NOMO-1 treated with DMSO at 0.1 percent for 48 hours (cell line): ENCODE data around the gene HMGB2.

Source experiments
- DNase-seq: peaks from one replicate; lab custom pipeline; 2025; ENCODE audit not compliant: unreplicated experiment; lab: John Stamatoyannopoulos, UW

HMGB2 gene

DNA sequence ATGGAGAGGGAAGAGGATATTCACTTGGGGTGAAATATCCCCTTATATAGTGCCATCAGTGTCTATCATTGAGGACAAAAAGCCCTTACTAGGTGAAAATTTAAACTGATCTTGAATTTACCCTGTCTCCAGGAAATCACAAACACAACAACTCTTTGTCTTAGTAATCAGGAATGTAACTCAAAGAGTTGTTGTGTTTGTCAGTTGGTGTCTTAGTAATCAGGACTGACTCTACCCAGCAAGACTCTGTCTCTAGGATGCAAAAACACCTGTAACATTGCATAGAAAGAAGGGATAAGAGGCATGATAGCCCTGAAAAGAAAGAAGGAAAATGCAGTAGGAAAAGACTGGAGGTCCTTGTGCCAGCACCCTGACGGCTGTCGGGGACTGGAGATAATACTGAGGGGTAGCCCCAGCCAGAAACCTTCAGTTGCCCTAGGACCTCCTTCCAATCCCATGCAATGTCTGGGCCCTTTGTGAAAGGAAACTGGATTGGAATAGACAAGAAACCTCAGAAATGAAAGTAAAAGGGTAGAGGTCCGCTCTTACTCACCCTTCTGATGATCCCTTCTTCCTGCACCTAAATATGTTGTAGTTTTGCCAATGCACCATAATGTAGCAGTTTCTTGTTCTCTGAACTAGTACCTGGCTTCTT, 45.3 kb downstream of the HMGB2 start:
- DNase-seq, result no peak

DNA sequence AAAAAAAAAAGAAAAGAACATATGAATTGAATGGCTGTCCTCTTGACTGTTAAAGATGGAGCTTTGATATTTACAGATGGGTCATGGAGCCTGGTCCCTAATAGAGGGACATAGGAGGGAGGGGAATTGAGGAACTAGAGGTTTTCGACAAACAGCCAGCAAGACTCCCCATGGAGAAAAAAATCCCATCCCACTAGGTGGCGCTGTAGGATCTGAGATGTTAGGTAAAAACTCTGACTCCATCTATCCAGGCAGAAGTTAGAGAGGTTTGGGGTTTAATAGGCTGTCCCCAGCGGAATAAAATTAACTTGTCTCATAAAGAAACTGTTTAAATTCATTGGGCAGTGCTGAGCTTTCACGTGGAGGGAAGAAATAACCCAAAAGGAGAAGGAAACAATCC, 45.9 kb downstream of the HMGB2 start:
- peak; percentile 40 for DNase-seq

DNA sequence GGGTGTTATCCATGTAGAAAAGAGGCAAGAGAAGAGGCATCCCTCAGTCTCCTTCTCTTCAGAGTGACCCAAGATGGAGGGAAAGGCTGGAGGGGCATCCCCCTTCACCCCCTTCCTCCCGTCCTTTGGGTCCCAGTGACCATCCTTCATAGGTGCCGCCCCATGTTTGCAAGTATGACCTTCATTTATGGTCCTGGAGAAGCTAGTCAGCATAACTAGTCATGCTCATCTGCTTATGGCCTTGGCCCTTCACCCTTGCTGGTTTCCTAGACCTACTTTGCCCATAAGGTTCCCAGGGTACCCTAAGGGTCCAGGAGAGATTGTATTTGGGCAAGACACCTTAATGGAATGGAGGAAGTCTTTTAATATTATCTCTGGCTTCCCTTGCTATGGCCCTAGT, 46.7 kb downstream of the HMGB2 start:
- DNase-seq, result no peak

DNA sequence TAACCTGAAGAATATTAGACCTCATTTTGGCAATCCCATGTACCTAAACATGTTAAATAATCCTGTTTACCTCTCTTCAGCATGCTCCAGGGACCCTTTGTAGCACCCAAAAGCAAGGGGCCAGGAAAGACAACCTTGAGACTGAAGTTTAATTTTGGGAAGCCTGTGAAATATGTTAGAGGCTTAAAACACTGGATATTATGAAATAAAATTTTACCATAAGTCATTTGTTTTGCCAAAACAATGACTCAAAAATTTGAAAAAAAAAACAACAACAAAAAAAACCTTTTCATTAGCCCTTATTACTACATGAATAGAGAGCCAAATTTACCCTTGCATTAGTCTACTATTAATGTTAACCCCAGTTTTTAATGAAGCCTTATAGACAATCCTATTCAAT, 49.7 kb downstream of the HMGB2 start:
- DNase-seq, result no peak

DNA sequence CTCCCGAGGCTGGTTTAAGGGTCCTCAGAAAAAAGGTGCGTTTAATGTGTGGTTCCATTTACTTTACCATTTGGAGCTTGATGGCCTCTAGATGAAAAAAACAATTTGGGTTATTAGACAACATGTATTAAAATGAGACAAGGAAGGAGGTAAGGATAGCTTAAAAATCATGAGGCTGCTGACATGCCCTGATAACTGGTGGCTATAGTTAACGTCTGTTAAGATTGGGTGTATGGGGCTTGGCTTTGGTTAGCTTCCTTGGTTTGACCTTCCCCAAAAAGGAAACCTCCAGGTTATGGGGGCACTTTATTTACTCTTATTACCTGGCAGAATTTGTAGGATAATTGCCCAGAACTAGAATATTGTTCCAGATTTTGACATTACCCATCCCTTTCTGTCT, 51.5 kb downstream of the HMGB2 start:
- no peak for DNase-seq

DNA sequence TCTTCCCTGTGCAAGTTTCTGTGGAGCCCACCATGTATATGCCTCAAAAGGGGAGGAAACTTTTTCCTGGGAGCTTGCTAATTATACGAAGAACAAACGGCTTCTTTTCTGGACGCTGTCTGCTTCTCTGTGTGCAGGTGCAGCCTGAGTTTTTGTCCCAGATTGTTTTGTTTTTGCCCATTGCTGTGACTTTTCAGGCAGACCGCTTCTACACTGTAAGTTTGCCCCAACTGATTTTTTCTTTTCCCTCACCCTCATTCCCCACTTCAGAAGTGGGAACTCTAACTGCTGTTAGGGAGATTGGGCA, 51.9 kb downstream of the HMGB2 start:
- DNase-seq, result no peak

DNA sequence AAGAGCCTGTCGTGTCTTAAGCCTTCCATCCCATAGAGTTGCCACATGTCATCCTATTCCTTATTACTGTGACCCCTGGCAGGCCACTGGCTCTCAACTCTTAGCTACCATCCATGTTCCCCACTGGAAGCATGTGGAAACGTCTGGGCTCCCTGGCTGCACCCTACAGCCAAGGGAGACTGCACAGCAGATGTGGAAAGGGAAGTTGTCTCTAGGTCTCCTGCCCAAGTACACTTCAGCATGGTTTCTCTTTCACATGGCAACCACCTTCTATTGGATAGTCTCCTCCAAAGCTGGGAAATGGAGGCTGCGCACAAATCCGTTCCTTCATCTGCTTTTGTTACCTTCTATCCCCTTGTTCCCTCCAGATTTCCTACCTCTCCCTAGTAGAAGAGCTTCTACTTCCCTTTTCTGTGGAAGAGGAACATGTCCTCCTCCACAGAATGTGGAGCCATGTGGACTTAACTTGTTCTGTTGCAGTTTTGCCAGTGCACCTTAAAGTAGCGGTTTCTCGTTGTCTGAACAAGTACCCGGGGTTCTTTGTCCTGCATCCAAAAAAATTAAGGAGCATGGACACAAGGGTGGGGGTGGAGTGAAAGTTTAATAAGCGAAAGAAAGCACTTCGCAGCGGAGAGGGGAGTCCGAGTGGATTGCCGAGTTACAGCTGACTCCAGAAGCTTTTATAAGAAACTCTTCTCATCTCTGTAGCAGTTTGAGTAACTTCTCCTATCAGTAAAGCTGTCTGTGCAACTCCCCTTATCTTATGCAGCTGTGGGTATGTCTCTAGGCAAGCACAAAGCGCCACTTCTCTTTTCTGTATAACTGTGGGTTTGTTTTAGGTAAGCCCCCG, 52.5 kb downstream of the HMGB2 start:
- peak; percentile 83 for DNase-seq
